ENCODE data around the gene SLC12A4. TPM values are rescaled to one million over a fixed set of nuclear protein-coding genes. Genes with fewer than 3 reads are reported as not detected.
"Not testable (repeated sequence)": the region's sequence is repeated elsewhere in the genome, so short reads cannot be mapped to it uniquely, and the experiment has no call there.

SLC12A4 gene
- total RNA-seq, 2 experiments from 2014 or later, result 43.9 to 48.7 TPM

- Mint-ChIP-seq H3K4me3 (peak overlapping the region; percentile 58), H3K27ac (peak overlapping the region; percentile 87), H3K4me1 (peaks cover 37% of the 10 kb centered on the region)
- DNase-seq; H3K9me3 Mint-ChIP-seq; H3K27me3 Mint-ChIP-seq; H3K36me3 Mint-ChIP-seq; ATAC-seq (ENCODE audit: low read depth): not testable (repeated sequence)
- POLR2A ChIA-PET, result interaction anchor here (0.7 to 8.9 kb wide), 19 partner anchors 8 to 312 kb away, joined by 3 to 76 read pairs (median 5); partner anchors contain the start of genes DDX28, DPEP2NB, DUS2 and NFATC3
Observed at GRCh38 chr16:67998231-67998778, 29.9 kb upstream of the SLC12A4 start.

DNA sequence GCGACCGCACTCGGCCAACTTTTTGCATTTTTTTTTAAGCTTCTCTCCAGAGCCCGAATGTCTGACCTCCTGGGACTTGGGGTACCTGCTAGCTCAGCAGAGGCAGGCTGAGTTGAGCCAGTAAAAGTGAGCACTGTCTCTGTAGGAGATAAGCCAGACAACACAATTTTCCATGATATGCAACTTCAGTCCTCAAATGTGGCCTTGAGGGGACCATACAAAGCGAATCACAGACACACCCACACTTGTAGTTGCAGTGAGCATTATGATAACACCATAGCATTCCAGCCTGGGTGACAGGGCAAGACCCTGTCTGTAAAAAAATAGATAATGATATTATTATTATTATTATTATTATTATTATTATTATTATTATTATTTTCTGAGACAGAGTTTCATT lies 28.2 kb upstream of the SLC12A4 start:
- Mint-ChIP-seq H3K36me3 (peaks cover 8% of the 10 kb centered on the region), H3K27ac (no peak overlapping the region), H3K4me3 (no peak overlapping the region), H3K27me3 (no peaks in the 10 kb centered on the region), H3K4me1 (peaks cover 37% of the 10 kb centered on the region), H3K9me3 (peaks cover 3% of the 10 kb centered on the region)
- ATAC-seq (ENCODE audit: low read depth) (no peak), DNase-seq (no peak)
- POLR2A ChIA-PET, result interaction anchor here (0.6 to 1.0 kb wide), 5 partner anchors 10 to 193 kb away, joined by 3 to 5 read pairs (median 4); partner anchors contain the start of genes DDX28 and DUS2

GRCh38 chr16:67995423-67995822 lies 27.0 kb upstream of the SLC12A4 start:
- H3K27ac Mint-ChIP-seq, result no peak overlapping the region
- DNase-seq (no peak), ATAC-seq (ENCODE audit: low read depth) (no peak)
- no peaks in the 10 kb centered on the region for H3K27me3 Mint-ChIP-seq
- peaks cover 3% of the 10 kb centered on the region for H3K9me3 Mint-ChIP-seq
- peaks cover 8% of the 10 kb centered on the region for H3K36me3 Mint-ChIP-seq
- POLR2A ChIA-PET, result interaction anchor here (0.6 to 1.3 kb wide), 2 partner anchors 37 to 50 kb away, joined by 3 to 4 read pairs; no protein-coding TSS in a partner anchor
- peaks cover 34% of the 10 kb centered on the region for H3K4me1 Mint-ChIP-seq
- no peak overlapping the region for H3K4me3 Mint-ChIP-seq

GRCh38 chr16:67994040-67994408 lies 25.6 kb upstream of the SLC12A4 start:
- not testable (repeated sequence) for H3K36me3 Mint-ChIP-seq, H3K27me3 Mint-ChIP-seq, H3K9me3 Mint-ChIP-seq
- Mint-ChIP-seq H3K4me3 (peak overlapping the region; percentile 87), H3K4me1 (peaks cover 20% of the 10 kb centered on the region), H3K27ac (peak overlapping the region; percentile 99)
- peak; percentile 24 for ATAC-seq (ENCODE audit: low read depth)
- POLR2A ChIA-PET, result interaction anchor here (0.8 to 1.2 kb wide), 4 partner anchors 9 to 29 kb away, joined by 3 to 7 read pairs (median 4); partner anchors contain the start of genes DDX28 and DUS2
- DNase-seq, result peak; percentile 56

DNA sequence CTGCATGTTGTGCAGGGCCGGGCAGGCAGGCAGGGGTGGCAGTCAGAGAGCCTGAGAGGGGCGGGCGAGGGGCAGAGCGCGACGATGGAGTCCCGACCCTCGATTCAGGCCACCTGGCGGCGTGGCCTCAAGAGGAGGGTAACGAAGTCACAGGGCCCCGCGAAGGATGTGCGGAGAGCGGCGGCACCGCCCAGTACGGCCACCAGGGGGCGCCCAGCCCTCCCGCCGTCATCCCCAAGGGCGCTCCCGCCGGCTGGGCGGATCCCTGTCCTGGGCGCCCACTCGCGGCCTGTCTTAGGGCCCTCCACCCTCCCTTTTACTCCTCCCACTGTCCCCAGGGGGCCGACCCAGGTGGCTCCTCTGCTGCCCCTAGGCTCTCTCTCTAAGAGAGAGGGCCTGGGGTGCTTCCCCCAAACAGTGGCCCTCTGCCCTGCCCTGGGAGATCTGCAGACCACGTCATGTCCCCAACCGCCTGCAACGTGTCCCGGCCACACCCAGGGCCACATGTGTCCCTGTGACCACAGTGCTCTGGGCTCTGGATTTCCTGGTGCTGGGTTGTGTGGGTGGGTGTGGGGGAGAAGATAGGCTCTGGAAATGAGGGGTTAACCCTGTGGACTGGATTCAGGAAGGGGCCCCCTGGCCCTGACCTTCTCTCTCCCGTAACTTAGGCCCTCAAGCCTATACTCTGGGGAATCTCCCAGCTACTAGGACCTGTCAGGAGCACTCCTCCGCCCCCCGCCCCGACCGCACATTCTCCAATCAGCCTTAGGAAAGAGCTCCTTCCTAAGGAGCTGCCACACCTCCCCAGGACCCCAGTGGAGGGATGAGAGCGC lies 25.0 kb upstream of the SLC12A4 start:
- ATAC-seq (ENCODE audit: low read depth), result peak; percentile 86
- POLR2A ChIA-PET, result interaction anchor here (0.8 to 1.2 kb wide), 4 partner anchors 9 to 30 kb away, joined by 3 to 7 read pairs (median 4); partner anchors contain the start of genes DDX28 and DUS2
- Mint-ChIP-seq H3K9me3 (peaks cover 3% of the 10 kb centered on the region), H3K4me1 (peaks cover 16% of the 10 kb centered on the region), H3K4me3 (peak overlapping the region; percentile 87), H3K36me3 (peaks cover 8% of the 10 kb centered on the region), H3K27ac (peak overlapping the region; percentile 99), H3K27me3 (no peaks in the 10 kb centered on the region)
- DNase-seq, result peak; percentile 92

DNA sequence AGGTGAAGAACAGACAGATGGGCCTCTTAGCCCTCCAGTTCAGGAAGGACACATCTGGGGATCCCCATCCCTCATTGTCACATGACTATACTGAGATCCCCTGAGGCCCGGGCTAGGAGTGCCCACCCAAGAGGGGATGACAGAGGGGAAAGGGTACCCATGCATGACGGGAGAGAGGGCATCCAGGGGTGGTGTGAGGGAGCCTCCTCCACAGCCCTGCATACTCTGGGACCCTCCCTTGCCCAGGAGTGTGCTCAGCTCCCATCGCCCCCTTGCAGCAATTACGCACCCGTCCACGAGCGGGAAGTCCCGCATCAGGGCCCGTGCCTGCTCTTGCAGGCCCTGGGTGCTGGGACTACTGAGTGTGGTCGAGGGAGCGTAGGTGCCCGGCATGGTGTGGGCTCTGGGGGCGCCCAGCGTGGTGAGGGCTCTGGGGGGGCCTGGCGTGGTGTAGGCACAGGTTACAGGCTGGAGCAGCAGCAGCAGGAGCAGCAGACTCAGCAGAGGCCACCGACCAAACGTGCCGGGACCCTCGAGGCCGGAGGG lies 24.3 kb upstream of the SLC12A4 start:
- H3K36me3 Mint-ChIP-seq, result peaks cover 6% of the 10 kb centered on the region
- peak overlapping the region; percentile 99 for H3K27ac Mint-ChIP-seq
- peaks cover 3% of the 10 kb centered on the region for H3K9me3 Mint-ChIP-seq
- H3K4me3 Mint-ChIP-seq, result no peak overlapping the region
- DNase-seq (no peak), ATAC-seq (ENCODE audit: low read depth) (no peak)
- POLR2A ChIA-PET, result interaction anchor here (0.9 kb wide), 1 partner anchor 57 kb away, joined by 3 read pairs; no protein-coding TSS in a partner anchor
- H3K27me3 Mint-ChIP-seq, result no peaks in the 10 kb centered on the region
- peaks cover 16% of the 10 kb centered on the region for H3K4me1 Mint-ChIP-seq

- H3K36me3 Mint-ChIP-seq, result no peaks in the 10 kb centered on the region
- POLR2A ChIA-PET, result no interaction called here
- H3K27ac Mint-ChIP-seq, result peak overlapping the region; percentile 35
Observed at GRCh38 chr16:67990018-67990386, 21.6 kb upstream of the SLC12A4 start.

DNA sequence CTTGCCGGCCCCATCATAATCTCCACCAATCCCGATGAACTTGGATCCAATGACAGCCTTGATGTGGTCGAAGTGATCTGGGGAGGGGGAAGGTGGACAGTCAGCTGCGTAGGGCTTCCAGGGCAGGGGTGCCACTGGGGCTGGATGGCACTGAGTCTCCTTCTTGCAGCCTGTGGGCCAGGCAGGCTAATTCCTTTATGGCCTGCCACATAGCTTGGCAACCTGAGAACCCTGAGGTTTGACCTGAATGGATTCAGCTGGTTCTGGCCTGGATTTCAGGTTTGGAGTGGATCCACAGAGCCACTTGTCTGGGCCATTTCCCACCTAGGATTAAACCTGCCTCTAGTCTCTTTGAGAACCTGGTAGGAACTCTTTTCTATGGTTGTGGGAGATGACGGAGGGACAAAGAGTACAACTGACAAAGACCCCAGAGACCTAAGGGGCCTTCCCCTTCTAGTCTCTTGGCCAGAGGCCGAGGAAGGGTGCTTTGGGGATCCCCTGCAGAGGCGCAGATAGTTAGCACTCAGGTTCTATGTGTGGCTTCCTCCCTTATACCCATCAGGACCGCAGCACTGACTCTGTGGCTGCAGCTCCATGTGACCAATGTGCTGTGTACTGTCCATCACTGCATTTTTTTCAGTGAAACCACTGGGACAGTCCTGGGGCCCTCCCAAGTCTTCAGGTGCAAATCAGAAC lies 21.0 kb upstream of the SLC12A4 start:
- no peaks in the 10 kb centered on the region for H3K27me3 Mint-ChIP-seq
- H3K9me3 Mint-ChIP-seq, result no peaks in the 10 kb centered on the region
- H3K4me3 Mint-ChIP-seq, result no peak overlapping the region
- ATAC-seq (ENCODE audit: low read depth) (no peak), DNase-seq (no peak)
- peak overlapping the region; percentile 34 for H3K27ac Mint-ChIP-seq
- POLR2A ChIA-PET, result interaction anchor here (1.2 kb wide), 1 partner anchor 54 kb away, joined by 4 read pairs; no protein-coding TSS in a partner anchor
- H3K36me3 Mint-ChIP-seq, result no peaks in the 10 kb centered on the region
- peaks cover 17% of the 10 kb centered on the region for H3K4me1 Mint-ChIP-seq

More at GRCh38 chr16:67990018-67990386, 21.6 kb upstream of the SLC12A4 start:
- Mint-ChIP-seq H3K27me3 (no peaks in the 10 kb centered on the region), H3K4me3 (no peak overlapping the region), H3K4me1 (peaks cover 15% of the 10 kb centered on the region), H3K9me3 (no peaks in the 10 kb centered on the region)
- no peak for DNase-seq
- ATAC-seq (ENCODE audit: low read depth), result no peak

GRCh38 chr16:67988675-67989074 lies 20.2 kb upstream of the SLC12A4 start:
- Mint-ChIP-seq H3K36me3 (no peaks in the 10 kb centered on the region), H3K4me3 (no peak overlapping the region), H3K9me3 (no peaks in the 10 kb centered on the region), H3K27me3 (no peaks in the 10 kb centered on the region), H3K27ac (no peak overlapping the region), H3K4me1 (peaks cover 23% of the 10 kb centered on the region)
- no peak for DNase-seq
- POLR2A ChIA-PET, result interaction anchor here (1.2 kb wide), 1 partner anchor 54 kb away, joined by 4 read pairs; no protein-coding TSS in a partner anchor
- ATAC-seq (ENCODE audit: low read depth), result no peak

- H3K27me3 Mint-ChIP-seq, result no peaks in the 10 kb centered on the region
- ATAC-seq (ENCODE audit: low read depth) (no peak), DNase-seq (no peak)
- H3K9me3 Mint-ChIP-seq, result no peaks in the 10 kb centered on the region
- no peaks in the 10 kb centered on the region for H3K36me3 Mint-ChIP-seq
- no peak overlapping the region for H3K4me3 Mint-ChIP-seq
- peaks cover 24% of the 10 kb centered on the region for H3K4me1 Mint-ChIP-seq
- peak overlapping the region; percentile 10 for H3K27ac Mint-ChIP-seq
- POLR2A ChIA-PET, result interaction anchor here (1.2 kb wide), 1 partner anchor 36 kb away, joined by 4 read pairs; the partner anchor contains the start of genes DDX28 and DUS2
Observed at GRCh38 chr16:67987460-67988160, 19.2 kb upstream of the SLC12A4 start.

DNA sequence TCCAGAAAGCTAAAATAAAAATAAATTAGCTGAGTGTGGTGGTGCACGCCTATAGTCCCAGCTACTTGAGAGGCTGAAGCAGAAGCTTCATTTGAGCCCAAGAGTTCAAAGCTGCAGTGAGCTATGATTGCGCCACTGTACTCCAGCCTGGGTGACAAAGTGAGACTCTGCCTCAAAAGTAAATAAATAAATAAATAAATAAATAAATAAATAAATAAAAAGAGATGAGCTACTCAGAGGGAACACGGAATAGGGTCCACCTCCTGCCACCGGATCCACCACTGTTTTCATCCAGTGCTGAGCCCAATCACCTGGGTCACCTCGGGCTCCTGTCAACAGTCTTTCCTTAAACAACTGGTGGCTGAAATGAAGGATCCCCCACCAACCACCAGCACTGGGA lies 18.5 kb upstream of the SLC12A4 start:
- no peak for ATAC-seq (ENCODE audit: low read depth)
- no peak for DNase-seq
- Mint-ChIP-seq H3K36me3 (no peaks in the 10 kb centered on the region), H3K4me3 (no peak overlapping the region), H3K27ac (no peak overlapping the region), H3K27me3 (no peaks in the 10 kb centered on the region), H3K9me3 (no peaks in the 10 kb centered on the region), H3K4me1 (peaks cover 24% of the 10 kb centered on the region)
- POLR2A ChIA-PET, result interaction anchor here (1.2 kb wide), 1 partner anchor 36 kb away, joined by 4 read pairs; the partner anchor contains the start of genes DDX28 and DUS2

DNA sequence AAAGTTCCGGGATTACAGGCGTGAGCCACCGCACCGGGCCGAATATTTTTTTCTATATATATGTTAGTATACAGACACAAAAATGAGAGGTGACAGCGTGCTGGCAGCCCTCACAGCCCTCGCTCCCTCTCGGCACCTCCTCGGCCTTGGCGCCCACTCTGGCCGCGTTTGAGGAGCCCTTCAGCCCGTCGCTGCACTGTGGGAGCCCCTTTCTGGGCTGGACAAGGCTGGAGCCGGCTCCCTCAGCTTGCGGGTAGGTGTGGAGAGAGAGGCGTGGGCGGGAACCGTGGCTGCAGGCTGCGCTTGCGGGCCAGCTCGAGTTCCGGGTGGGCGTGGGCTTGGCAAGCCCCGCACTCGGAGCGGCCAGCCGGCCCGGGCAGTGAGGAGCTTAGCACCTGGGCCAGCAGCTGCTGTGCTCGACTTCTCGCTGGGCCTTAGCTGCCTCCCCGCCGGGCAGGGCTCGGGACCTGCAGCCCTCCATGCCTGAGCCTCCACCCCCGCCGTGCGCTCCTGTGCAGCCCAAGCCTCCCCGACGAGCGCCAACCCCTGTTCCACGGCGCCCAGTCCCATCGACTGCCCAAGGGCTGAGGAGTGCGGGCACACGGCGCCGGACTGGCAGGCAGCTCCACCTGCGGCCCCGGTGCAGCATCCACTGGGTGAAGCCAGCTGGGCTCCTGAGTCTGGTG lies 13.7 kb upstream of the SLC12A4 start:
- Mint-ChIP-seq H3K27me3 (peaks cover 5% of the 10 kb centered on the region), H3K4me3 (no peak overlapping the region), H3K4me1 (peaks cover 21% of the 10 kb centered on the region), H3K36me3 (no peaks in the 10 kb centered on the region), H3K9me3 (no peaks in the 10 kb centered on the region), H3K27ac (no peak overlapping the region)
- DNase-seq (no peak), ATAC-seq (ENCODE audit: low read depth) (no peak)
- POLR2A ChIA-PET, result interaction anchor here (1.1 kb wide), 2 partner anchors 13 kb away, joined by 3 read pairs; partner anchors contain the start of gene SLC12A4
